Measurements from ENCODE around the gene RREB1. TPM values are rescaled to one million over a fixed set of nuclear protein-coding genes. Genes with fewer than 3 reads are reported as not detected.
"Not testable (repeated sequence)": the region's sequence is repeated elsewhere in the genome, so short reads cannot be mapped to it uniquely, and the experiment has no call there.

The RREB1 gene
- total and polyA plus RNA-seq, 12 donors: 8.0 to 79.5 (median 48.7) TPM

GRCh38 chr6:7262746-7263518, 155.2 kb downstream of the RREB1 start:
- 77 to 90% (median 89%) methylated on average over 5 to 16 of the region's 16 CpGs for WGBS, 4 donors
- Histone ChIP-seq H3K36me3 (replicated peaks in 1 of 2) (no peaks in the 10 kb centered on the region), H3K4me1 (replicated peaks in 1 of 2) (peaks cover 12 to 15% of the 10 kb centered on the region in 2 donors), H3K27me3 (no peaks in the 10 kb centered on the region), H3K4me3 (no peak overlapping the region), H3K9me3 (replicated peaks in 1 of 3) (no peaks in the 10 kb centered on the region), H3K27ac (peak overlapping the region in 1 of 5 donors; percentile 45)
- intact Hi-C loops (cut with DNase I): no loop called here
- TF ChIP-seq CTCF (IDR thresholded peaks at IDR 0.05): no peak
- DNase-seq: peak in 4 of 7 donors; percentile 7 to 49 (median 12)

GRCh38 chr6:7263519-7263805, 155.7 kb downstream of the RREB1 start:
- H3K9me3 ChIP-seq (replicated peaks in 1 of 3); H3K36me3 ChIP-seq (replicated peaks in 1 of 2); H3K27me3 ChIP-seq; intact Hi-C loops (cut with DNase I); H3K4me3 ChIP-seq; H3K27ac ChIP-seq: not testable (repeated sequence)
- H3K4me1 ChIP-seq (replicated peaks in 1 of 2): peaks cover 12 to 15% of the 10 kb centered on the region in 2 donors
- DNase-seq: peak in 4 of 7 donors; percentile 4 to 42 (median 16)
- WGBS, 4 donors: 83 to 92% (median 91%) methylated on average over 9 of the region's 9 CpGs

GRCh38 chr6:7264041-7264440, 156.3 kb downstream of the RREB1 start:
- no peak overlapping the region for H3K27ac ChIP-seq
- peaks cover 12 to 15% of the 10 kb centered on the region in 2 donors for H3K4me1 ChIP-seq (replicated peaks in 1 of 2)
- H3K4me3 ChIP-seq: no peak overlapping the region
- no peaks in the 10 kb centered on the region for H3K9me3 ChIP-seq (replicated peaks in 1 of 3)
- H3K36me3 ChIP-seq (replicated peaks in 1 of 2): no peaks in the 10 kb centered on the region
- WGBS, 4 donors: 91 to 95% (median 93%) methylated on average over 11 to 15 of the region's 15 CpGs
- H3K27me3 ChIP-seq: no peaks in the 10 kb centered on the region
- peak in 4 of 7 donors; percentile 7 to 48 (median 18) for DNase-seq
- intact Hi-C loops (cut with DNase I): no loop called here
- TF ChIP-seq POLR2A (IDR thresholded peaks at IDR 0.05) (no peak), CTCF (IDR thresholded peaks at IDR 0.05) (no peak)

GRCh38 chr6:7264686-7265384, 157.1 kb downstream of the RREB1 start:
- Histone ChIP-seq H3K27me3 (no peaks in the 10 kb centered on the region), H3K36me3 (replicated peaks in 1 of 2) (no peaks in the 10 kb centered on the region), H3K27ac (no peak overlapping the region), H3K4me1 (replicated peaks in 1 of 2) (peaks cover 12 to 15% of the 10 kb centered on the region in 2 donors), H3K4me3 (no peak overlapping the region), H3K9me3 (replicated peaks in 1 of 3) (no peaks in the 10 kb centered on the region)
- intact Hi-C loops (cut with DNase I): no loop called here
- DNase-seq: peak in 4 of 7 donors; percentile 3 to 47 (median 12)
- no peak for TF ChIP-seq POLR2A (IDR thresholded peaks at IDR 0.05)
- no peak for TF ChIP-seq CTCF (IDR thresholded peaks at IDR 0.05)
- WGBS, 4 donors: 86 to 91% (median 89%) methylated on average over 14 to 17 of the region's 17 CpGs

GRCh38 chr6:7265385-7265726, 157.6 kb downstream of the RREB1 start:
- H3K27me3 ChIP-seq; H3K27ac ChIP-seq; H3K4me3 ChIP-seq; intact Hi-C loops (cut with DNase I); H3K36me3 ChIP-seq (replicated peaks in 1 of 2); H3K9me3 ChIP-seq (replicated peaks in 1 of 3): not testable (repeated sequence)
- 91 to 96% (median 94%) methylated on average over 7 of the region's 7 CpGs for WGBS, 4 donors
- H3K4me1 ChIP-seq (replicated peaks in 1 of 2): peaks cover 12 to 13% of the 10 kb centered on the region in 2 donors
- peak in 2 of 7 donors; percentile 8 to 10 for DNase-seq

Measured in adrenal gland (tissue), 12 donors.